GM23338 (cell line): ENCODE data around the gene ABCC3.

ENCODE experiments used
- CREB1 ChIP-seq: fragments of 250-450 bp; sonication (Bioruptor Pico); IDR thresholded peaks from 2 replicates; pipeline ENCODE4 v1.5.0; 2020; ENCODE audit warnings: low read depth, mild to moderate bottlenecking, moderate library complexity
- CTCF ChIP-seq, 2 experiments: fragments of 200-600 bp in 1 of 2; sonication (generic) in 1 of 2; conservative IDR thresholded peaks; 2 replicates each; pipeline versions ENCODE4 v1.5.1 to v1.6.1; 2016 to 2017; ENCODE audit warnings: antibody characterized with exemption in 2 of 2, low read depth in 2 of 2, mild to moderate bottlenecking in 2 of 2, moderate library complexity in 1 of 2
- EZH2 ChIP-seq: fragments of 200-600 bp; sonication (generic); IDR thresholded peaks from one replicate; pipeline ENCODE4 v1.8.0; 2017; ENCODE audit warnings: antibody characterized with exemption, mild to moderate bottlenecking, low read depth; ENCODE audit not compliant: unreplicated experiment
- EZH2phosphoT487 ChIP-seq: fragments of 200-600 bp; sonication (generic); IDR thresholded peaks from one replicate; pipeline ENCODE4 v1.8.1; 2018; ENCODE audit warnings: antibody characterized with exemption; ENCODE audit not compliant: unreplicated experiment
- POLR2AphosphoS5 ChIP-seq: IDR thresholded peaks from 2 replicates; pipeline ENCODE4 v1.6.1; 2016; ENCODE audit warnings: antibody characterized with exemption, low read depth
- REST ChIP-seq: IDR thresholded peaks from one replicate; pipeline ENCODE4 v1.6.1; 2018; ENCODE audit warnings: antibody characterized with exemption; ENCODE audit not compliant: unreplicated experiment
- ZNF114 ChIP-seq: fragments of 250-450 bp; sonication (Bioruptor Pico); IDR thresholded peaks from 2 replicates; pipeline ENCODE4 v1.5.0; 2020; ENCODE audit warnings: mild to moderate bottlenecking, moderate library complexity
- TF ChIP-seq, protein P1 (sequence below): IDR thresholded peaks from 2 replicates; pipeline ENCODE4 v1.6.1; 2016; ENCODE audit warnings: antibody characterized with exemption

DNA sequence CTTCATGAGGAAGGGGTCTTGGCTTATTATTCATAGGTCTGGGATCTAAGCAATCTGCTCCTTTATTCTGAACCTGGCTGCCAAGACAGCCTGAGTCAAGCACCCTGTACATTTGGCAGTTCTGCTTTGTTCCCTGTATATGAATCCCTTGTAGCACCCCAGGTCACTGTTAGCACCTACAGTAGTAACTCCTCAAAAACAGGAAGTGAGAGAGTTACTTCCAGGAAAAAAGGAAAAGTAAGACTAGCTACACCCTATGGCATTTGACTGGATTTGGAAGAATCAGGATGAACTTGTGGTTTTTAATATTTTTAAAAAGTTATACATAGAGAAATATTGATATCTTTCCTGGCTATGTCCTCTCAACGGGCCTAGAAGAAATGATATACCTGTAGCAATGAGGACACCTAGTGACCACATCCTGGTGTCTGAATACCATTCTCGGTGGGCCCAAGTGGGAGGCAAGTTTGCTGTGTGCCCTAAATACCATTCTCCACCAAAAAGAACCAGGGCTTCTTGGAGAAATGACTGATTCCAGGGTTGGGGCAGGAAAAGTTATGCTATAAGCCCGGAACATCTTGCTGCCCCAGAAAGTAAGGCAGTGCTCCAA is 63.1 kb downstream of the ABCC3 start:
- TF ChIP-seq CTCF (conservative IDR thresholded peaks at IDR 0.05; ENCODE audit: low read depth in 2 of 2) (peak in 1 of 2 experiments; percentile 39; a peak in 2 of 4 replicates), POLR2AphosphoS5 (no peak), REST (no peak), EZH2 (no peak), EZH2phosphoT487 (no peak), CREB1 (CRISPR knock-in tag) (no peak), ZNF114 (CRISPR knock-in tag) (no peak)
- TF ChIP-seq, protein P1, sequence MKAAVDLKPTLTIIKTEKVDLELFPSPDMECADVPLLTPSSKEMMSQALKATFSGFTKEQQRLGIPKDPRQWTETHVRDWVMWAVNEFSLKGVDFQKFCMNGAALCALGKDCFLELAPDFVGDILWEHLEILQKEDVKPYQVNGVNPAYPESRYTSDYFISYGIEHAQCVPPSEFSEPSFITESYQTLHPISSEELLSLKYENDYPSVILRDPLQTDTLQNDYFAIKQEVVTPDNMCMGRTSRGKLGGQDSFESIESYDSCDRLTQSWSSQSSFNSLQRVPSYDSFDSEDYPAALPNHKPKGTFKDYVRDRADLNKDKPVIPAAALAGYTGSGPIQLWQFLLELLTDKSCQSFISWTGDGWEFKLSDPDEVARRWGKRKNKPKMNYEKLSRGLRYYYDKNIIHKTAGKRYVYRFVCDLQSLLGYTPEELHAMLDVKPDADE, result no peak
